ENCODE results near the gene DLGAP5. TPM values are rescaled to one million over a fixed set of nuclear protein-coding genes. Genes with fewer than 3 reads are reported as not detected.
A peak's percentile ranks its signal among the peaks of the same experiment; 100 is the strongest.

DLGAP5 gene
- total and polyA plus RNA-seq, 2 donors (not counting 1 experiment from before 2014, with no cell fraction given) = 8.1 to 10.5 TPM

DNA sequence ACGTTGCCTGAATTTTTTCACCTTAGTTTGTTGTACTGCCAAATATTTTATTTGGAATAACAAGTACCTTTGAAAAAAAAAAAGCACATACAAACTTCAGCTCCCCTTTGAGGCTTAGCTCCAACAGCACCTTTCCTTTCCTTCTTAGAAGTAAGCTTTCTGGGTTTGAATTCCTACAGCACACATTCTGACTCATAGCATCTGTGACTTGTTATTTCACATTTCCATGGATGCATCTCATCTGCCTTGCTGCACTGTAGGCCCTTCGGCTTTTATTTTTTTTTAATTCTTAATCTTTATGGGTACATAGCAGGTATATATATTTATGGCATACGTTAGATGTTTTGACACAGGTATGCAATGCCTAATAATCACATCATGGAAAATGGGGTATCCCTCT lies 55.1 kb downstream of the DLGAP5 start:
- no peak overlapping the region for H3K4me3 ChIP-seq (replicated peaks in 1 of 4; ENCODE audit: control extremely low read depth in 1 of 4, insufficient read depth in 1 of 4, low read depth in 3 of 4, low read length in 4 of 4)
- H2AFZ ChIP-seq (ENCODE audit: low read length) = no peak overlapping the region
- DNase-seq (ENCODE audit: low read depth in 2 of 2) = peak; percentile 50 to 77
- H3K4me2 ChIP-seq (ENCODE audit: extremely low read depth, insufficient read depth, low read length) = peak overlapping the region; percentile 30
- peaks cover 81% of the 10 kb centered on the region for H3K79me2 ChIP-seq (ENCODE audit: control insufficient read depth, insufficient read depth, low read length)
- H3K27ac ChIP-seq (ENCODE audit: insufficient read depth, low read length) = peak overlapping the region; percentile 50
- H3K9ac ChIP-seq (ENCODE audit: insufficient read depth, low read length) = no peak overlapping the region
- H3K9me3 ChIP-seq (ENCODE audit: control insufficient read depth, insufficient read depth, low read depth, low read length) = no peaks in the 10 kb centered on the region
- no peak for TF ChIP-seq EZH2 (IDR thresholded peaks at IDR 0.05; ENCODE audit: low read length, missing control alignments)
- TF ChIP-seq, protein P1, sequence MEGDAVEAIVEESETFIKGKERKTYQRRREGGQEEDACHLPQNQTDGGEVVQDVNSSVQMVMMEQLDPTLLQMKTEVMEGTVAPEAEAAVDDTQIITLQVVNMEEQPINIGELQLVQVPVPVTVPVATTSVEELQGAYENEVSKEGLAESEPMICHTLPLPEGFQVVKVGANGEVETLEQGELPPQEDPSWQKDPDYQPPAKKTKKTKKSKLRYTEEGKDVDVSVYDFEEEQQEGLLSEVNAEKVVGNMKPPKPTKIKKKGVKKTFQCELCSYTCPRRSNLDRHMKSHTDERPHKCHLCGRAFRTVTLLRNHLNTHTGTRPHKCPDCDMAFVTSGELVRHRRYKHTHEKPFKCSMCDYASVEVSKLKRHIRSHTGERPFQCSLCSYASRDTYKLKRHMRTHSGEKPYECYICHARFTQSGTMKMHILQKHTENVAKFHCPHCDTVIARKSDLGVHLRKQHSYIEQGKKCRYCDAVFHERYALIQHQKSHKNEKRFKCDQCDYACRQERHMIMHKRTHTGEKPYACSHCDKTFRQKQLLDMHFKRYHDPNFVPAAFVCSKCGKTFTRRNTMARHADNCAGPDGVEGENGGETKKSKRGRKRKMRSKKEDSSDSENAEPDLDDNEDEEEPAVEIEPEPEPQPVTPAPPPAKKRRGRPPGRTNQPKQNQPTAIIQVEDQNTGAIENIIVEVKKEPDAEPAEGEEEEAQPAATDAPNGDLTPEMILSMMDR (conservative IDR thresholded peaks at IDR 0.05 in 1 of 2, IDR thresholded peaks at IDR 0.05 in 1 of 2; ENCODE audit: low read depth in 1 of 2, low read length in 2 of 2) = no peak
- peaks cover 2% of the 10 kb centered on the region for H4K20me1 ChIP-seq (ENCODE audit: control insufficient read depth, extremely low read depth, insufficient read depth, low read length)
- H3K27me3 ChIP-seq (ENCODE audit: control insufficient read depth, insufficient read depth, low read length) = no peaks in the 10 kb centered on the region
- peaks cover 23% of the 10 kb centered on the region for H3K4me1 ChIP-seq (ENCODE audit: control insufficient read depth, extremely low read depth, insufficient read depth, low read length)
- peaks cover 16% of the 10 kb centered on the region for H3K36me3 ChIP-seq (ENCODE audit: control insufficient read depth, insufficient read depth, low read length)

DNA sequence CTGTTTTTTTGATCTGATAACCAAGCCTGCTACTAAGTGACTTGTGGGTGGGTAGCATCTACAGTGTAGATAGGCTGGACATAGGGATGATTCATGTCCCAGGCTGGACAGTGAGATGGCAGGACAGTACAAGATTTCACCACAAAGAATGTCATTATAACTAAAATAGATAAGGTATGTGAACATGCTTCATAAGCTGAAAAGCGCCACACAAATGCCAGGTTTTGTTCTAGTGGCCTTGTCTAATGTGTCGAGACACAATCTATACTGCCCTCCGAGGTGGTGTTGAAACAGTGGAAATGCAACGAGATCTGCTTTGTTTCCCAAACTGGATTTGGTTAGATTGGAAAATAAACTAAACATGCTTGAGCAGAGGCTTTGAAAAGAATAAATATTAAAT lies 58.0 kb downstream of the DLGAP5 start:
- no peak overlapping the region for H3K9ac ChIP-seq (ENCODE audit: insufficient read depth, low read length)
- no peaks in the 10 kb centered on the region for H3K9me3 ChIP-seq (ENCODE audit: control insufficient read depth, insufficient read depth, low read depth, low read length)
- H3K4me2 ChIP-seq (ENCODE audit: extremely low read depth, insufficient read depth, low read length) = peak overlapping the region; percentile 37
- peaks cover 2% of the 10 kb centered on the region for H4K20me1 ChIP-seq (ENCODE audit: control insufficient read depth, extremely low read depth, insufficient read depth, low read length)
- TF ChIP-seq, protein P1 (conservative IDR thresholded peaks at IDR 0.05 in 1 of 2, IDR thresholded peaks at IDR 0.05 in 1 of 2; ENCODE audit: low read depth in 1 of 2, low read length in 2 of 2) = peak; percentile 38 to 47
- TF ChIP-seq EZH2 (IDR thresholded peaks at IDR 0.05; ENCODE audit: low read length, missing control alignments) = no peak
- H3K27ac ChIP-seq (ENCODE audit: insufficient read depth, low read length) = no peak overlapping the region
- H2AFZ ChIP-seq (ENCODE audit: low read length) = no peak overlapping the region
- H3K4me1 ChIP-seq (ENCODE audit: control insufficient read depth, extremely low read depth, insufficient read depth, low read length) = peaks cover 26% of the 10 kb centered on the region
- peaks cover 88% of the 10 kb centered on the region for H3K79me2 ChIP-seq (ENCODE audit: control insufficient read depth, insufficient read depth, low read length)
- H3K27me3 ChIP-seq (ENCODE audit: control insufficient read depth, insufficient read depth, low read length) = no peaks in the 10 kb centered on the region
- no peaks in the 10 kb centered on the region for H3K36me3 ChIP-seq (ENCODE audit: control insufficient read depth, insufficient read depth, low read length)
- H3K4me3 ChIP-seq (replicated peaks in 1 of 4; ENCODE audit: control extremely low read depth in 1 of 4, insufficient read depth in 1 of 4, low read depth in 3 of 4, low read length in 4 of 4) = peak overlapping the region in 2 of 4 experiments; percentile 7 to 98
- DNase-seq (ENCODE audit: low read depth in 2 of 2) = peak; percentile 48 to 68

DNA sequence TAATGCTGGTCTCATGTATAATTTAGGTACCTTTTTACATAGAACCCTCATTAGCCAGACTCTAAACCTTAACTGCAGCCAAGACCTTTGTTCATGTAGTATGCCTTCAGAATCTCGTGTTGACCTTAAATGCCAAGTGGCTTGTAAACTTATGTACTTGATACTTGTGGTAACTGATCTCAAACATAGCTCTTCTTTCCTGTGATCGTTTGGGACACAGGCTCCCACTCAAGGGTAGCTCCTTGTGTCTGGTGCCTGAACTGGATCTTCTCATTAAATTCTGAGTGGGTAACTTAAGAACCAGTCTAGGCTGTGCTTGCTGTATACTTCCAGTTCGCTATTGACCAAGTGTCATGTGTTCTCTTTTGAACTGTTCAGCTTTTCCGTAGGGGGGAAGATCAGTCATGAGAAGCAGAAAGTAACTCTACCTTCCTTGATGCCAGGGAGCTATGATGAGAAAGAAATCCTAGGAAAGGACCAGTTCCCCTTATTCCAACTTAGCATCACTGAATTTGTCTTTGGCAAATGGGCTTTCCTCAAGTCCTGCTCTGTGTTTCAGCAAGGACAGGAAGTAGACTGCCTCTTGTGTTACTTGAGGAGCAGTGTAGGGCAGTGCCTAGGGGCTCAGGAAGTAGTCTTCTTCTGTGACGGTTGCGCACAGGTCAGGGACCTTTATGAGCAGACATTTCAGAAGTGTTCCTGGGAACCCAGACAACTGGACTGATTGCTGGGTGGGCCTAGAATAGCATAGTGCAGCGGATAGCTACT lies 59.8 kb downstream of the DLGAP5 start:
- TF ChIP-seq, protein P1 (conservative IDR thresholded peaks at IDR 0.05 in 1 of 2, IDR thresholded peaks at IDR 0.05 in 1 of 2; ENCODE audit: low read depth in 1 of 2, low read length in 2 of 2) = peak in 1 of 2 donors; percentile 21
- no peak for TF ChIP-seq EZH2 (IDR thresholded peaks at IDR 0.05; ENCODE audit: low read length, missing control alignments)
- no peak overlapping the region for H2AFZ ChIP-seq (ENCODE audit: low read length)
- H3K4me3 ChIP-seq (replicated peaks in 1 of 4; ENCODE audit: control extremely low read depth in 1 of 4, insufficient read depth in 1 of 4, low read depth in 3 of 4, low read length in 4 of 4) = peak overlapping the region; percentile 92 to 99 (median 96)

More for the DNA sequence above, 59.8 kb downstream of the DLGAP5 start:
- Histone ChIP-seq H3K4me1 (ENCODE audit: control insufficient read depth, extremely low read depth, insufficient read depth, low read length) (peaks cover 21% of the 10 kb centered on the region), H4K20me1 (ENCODE audit: control insufficient read depth, extremely low read depth, insufficient read depth, low read length) (peaks cover 2% of the 10 kb centered on the region), H3K4me2 (ENCODE audit: extremely low read depth, insufficient read depth, low read length) (peak overlapping the region; percentile 88), H3K27me3 (ENCODE audit: control insufficient read depth, insufficient read depth, low read length) (no peaks in the 10 kb centered on the region), H3K36me3 (ENCODE audit: control insufficient read depth, insufficient read depth, low read length) (no peaks in the 10 kb centered on the region), H3K9ac (ENCODE audit: insufficient read depth, low read length) (no peak overlapping the region), H3K9me3 (ENCODE audit: control insufficient read depth, insufficient read depth, low read depth, low read length) (no peaks in the 10 kb centered on the region), H3K79me2 (ENCODE audit: control insufficient read depth, insufficient read depth, low read length) (peaks cover 71% of the 10 kb centered on the region), H3K27ac (ENCODE audit: insufficient read depth, low read length) (peak overlapping the region; percentile 35)
- DNase-seq (ENCODE audit: low read depth in 2 of 2) = no peak
